H9 (cell line): Measurements from ENCODE around the gene CTIF. TPM values are rescaled to one million over a fixed set of nuclear protein-coding genes. Genes with fewer than 3 reads are reported as not detected.

ENCODE experiments used
- DNase-seq: peaks from one replicate; pipeline ENCODE4 v3.0.0-alpha.2; 2017
- H2AFZ ChIP-seq: one replicate; pipeline ENCODE4 v1.6.1; 2013; ENCODE audit warnings: mild to moderate bottlenecking, low read length, control low read depth, moderate library complexity
- H2AK5ac ChIP-seq: 2 replicates; pipeline ENCODE4 v1.6.1; 2013; ENCODE audit warnings: low read length, control low read depth, mixed read lengths; ENCODE audit not compliant: insufficient read length
- H2BK120ac ChIP-seq: one replicate; pipeline ENCODE4 v1.6.1; 2013; ENCODE audit warnings: low read depth, mild to moderate bottlenecking, low read length, control low read depth, inconsistent platforms; ENCODE audit not compliant: poor library complexity, severe bottlenecking
- H2BK12ac ChIP-seq: 2 replicates; pipeline ENCODE4 v1.6.1; 2013; ENCODE audit warnings: low read length, control low read depth, mixed read lengths, low read depth; ENCODE audit not compliant: insufficient read length
- H2BK15ac ChIP-seq: 2 replicates; pipeline ENCODE4 v1.6.1; 2013; ENCODE audit warnings: low read depth, low read length, control low read depth
- H2BK20ac ChIP-seq: one replicate; pipeline ENCODE4 v1.6.1; 2013; ENCODE audit warnings: low read depth, mild to moderate bottlenecking, low read length, control low read depth, inconsistent platforms; ENCODE audit not compliant: poor library complexity, severe bottlenecking
- H2BK5ac ChIP-seq: 2 replicates; pipeline ENCODE4 v1.6.1; 2013; ENCODE audit warnings: low read length, control low read depth, mixed read lengths; ENCODE audit not compliant: insufficient read length
- H3K14ac ChIP-seq: 2 replicates; pipeline ENCODE4 v1.6.1; 2013; ENCODE audit warnings: low read length, control low read depth; ENCODE audit not compliant: insufficient read depth
- H3K18ac ChIP-seq: 2 replicates; pipeline ENCODE4 v1.6.1; 2013; ENCODE audit warnings: low read depth, mild to moderate bottlenecking, mixed read lengths, low read length, control low read depth; ENCODE audit not compliant: insufficient read length
- H3K23ac ChIP-seq: 2 replicates; pipeline ENCODE4 v1.6.1; 2013; ENCODE audit warnings: low read length, control low read depth, mixed read lengths, low read depth; ENCODE audit not compliant: insufficient read length
- H3K23me2 ChIP-seq: 2 replicates; pipeline ENCODE4 v1.6.1; 2013; ENCODE audit warnings: low read depth, mild to moderate bottlenecking, mixed read lengths, low read length, control low read depth; ENCODE audit not compliant: insufficient read length, poor library complexity, severe bottlenecking
- H3K27ac ChIP-seq: 2 replicates; pipeline ENCODE4 v1.5.1; 2013; ENCODE audit warnings: low read length, control low read depth, mixed read lengths, low read depth; ENCODE audit not compliant: insufficient read length
- H3K27me3 ChIP-seq: 2 replicates; pipeline ENCODE4 v1.6.1; 2013; ENCODE audit warnings: low read length, control low read depth, inconsistent platforms; ENCODE audit not compliant: insufficient read depth
- H3K4ac ChIP-seq: 2 replicates; pipeline ENCODE4 v1.6.1; 2013; ENCODE audit warnings: low read depth, mild to moderate bottlenecking, control low read depth, inconsistent platforms, low read length, moderate library complexity
- H3K4me1 ChIP-seq: 2 replicates; pipeline ENCODE4 v1.6.1; 2013; ENCODE audit warnings: low read length, control low read depth, inconsistent platforms; ENCODE audit not compliant: insufficient read depth
- H3K4me2 ChIP-seq: 2 replicates; pipeline ENCODE4 v1.6.1; 2013; ENCODE audit warnings: low read length, control low read depth, mixed read lengths; ENCODE audit not compliant: insufficient read length, insufficient read depth
- H3K56ac ChIP-seq: 2 replicates; pipeline ENCODE4 v1.6.1; 2013; ENCODE audit warnings: low read depth, mild to moderate bottlenecking, mixed read lengths, low read length, control low read depth; ENCODE audit not compliant: insufficient read length
- H3K79me1 ChIP-seq: 2 replicates; pipeline ENCODE4 v1.6.1; 2013; ENCODE audit warnings: low read depth, mild to moderate bottlenecking, moderate library complexity, low read length, control low read depth, inconsistent platforms; ENCODE audit not compliant: insufficient read depth, poor library complexity, severe bottlenecking
- H3K79me2 ChIP-seq: 2 replicates; pipeline ENCODE4 v1.6.1; 2013; ENCODE audit warnings: low read length, control low read depth, inconsistent platforms; ENCODE audit not compliant: insufficient read depth
- H3K9ac ChIP-seq: 2 replicates; pipeline ENCODE4 v1.6.1; 2013; ENCODE audit warnings: low read length, control low read depth, mixed read lengths; ENCODE audit not compliant: insufficient read length; ENCODE audit errors: extremely low read depth
- H3K9me3 ChIP-seq: one replicate; pipeline ENCODE4 v1.6.1; 2013; ENCODE audit warnings: low read depth, low read length, inconsistent platforms; ENCODE audit not compliant: control insufficient read depth
- H3T11ph ChIP-seq: one replicate; pipeline ENCODE4 v1.6.1; 2013; ENCODE audit warnings: mild to moderate bottlenecking, low read length, control low read depth, inconsistent platforms
- H4K20me1 ChIP-seq: one replicate; pipeline ENCODE4 v1.6.1; 2013; ENCODE audit not compliant: control insufficient read depth, insufficient read length, insufficient read depth
- H4K5ac ChIP-seq: 2 replicates; pipeline ENCODE4 v1.6.1; 2013; ENCODE audit warnings: low read depth, mild to moderate bottlenecking, mixed read lengths, low read length, control low read depth; ENCODE audit not compliant: insufficient read length
- H4K8ac ChIP-seq: replicated peaks from 2 replicates; pipeline ENCODE4 v1.6.1; 2013; ENCODE audit warnings: low read length, control low read depth, mixed read lengths, low read depth; ENCODE audit not compliant: insufficient read length
- H4K91ac ChIP-seq: 2 replicates; pipeline ENCODE4 v1.6.1; 2013; ENCODE audit warnings: low read depth, mild to moderate bottlenecking, moderate library complexity, mixed read lengths, low read length, control low read depth; ENCODE audit not compliant: insufficient read length
- H3K27ac Mint-ChIP-seq, 3 experiments: 2 replicates in 2 of 3; 3 replicates in 1 of 3; pipeline ENCODE4 v1.8.0; 2020 to 2021; ENCODE audit warnings: mixed read lengths in 3 of 3, mild to moderate bottlenecking in 1 of 3, moderate library complexity in 1 of 3
- H3K27me3 Mint-ChIP-seq: 2 replicates; pipeline ENCODE4 v1.8.0; 2021; ENCODE audit warnings: low read depth, mild to moderate bottlenecking, moderate library complexity, mixed read lengths
- H3K36me3 Mint-ChIP-seq, 3 experiments: 2 replicates in 2 of 3; 3 replicates in 1 of 3; pipeline ENCODE4 v1.8.0; 2020 to 2021; ENCODE audit warnings: low read depth in 3 of 3, mixed read lengths in 3 of 3; ENCODE audit not compliant: insufficient read depth in 1 of 3
- H3K4me1 Mint-ChIP-seq, 2 experiments: 2 replicates each; pipeline ENCODE4 v1.8.0; 2020; ENCODE audit warnings: mixed read lengths in 2 of 2
- H3K4me3 Mint-ChIP-seq, 2 experiments: 2 replicates in 1 of 2; 3 replicates in 1 of 2; pipeline ENCODE4 v1.8.0; 2020 to 2021; ENCODE audit warnings: mild to moderate bottlenecking in 2 of 2, mixed read lengths in 2 of 2, moderate library complexity in 1 of 2
- H3K9me3 Mint-ChIP-seq, 2 experiments: 2 replicates in 1 of 2; 3 replicates in 1 of 2; pipeline ENCODE4 v1.8.0; 2020; ENCODE audit warnings: mild to moderate bottlenecking in 2 of 2, mixed read lengths in 2 of 2, moderate library complexity in 1 of 2
- CTCF ChIP-seq: fragments of 200-600 bp; sonication (generic); conservative IDR thresholded peaks from 3 replicates; pipeline ENCODE4 v1.8.0; 2021; ENCODE audit warnings: antibody characterized with exemption, mild to moderate bottlenecking
- WGBS: extraction: QIAGEN DNeasy Blood & Tissue Kit; methylation state at CpG from one replicate; pipeline ENCODE4 v1.1.7; 2013; ENCODE audit warnings: missing lambda C conversion rate, low lambda C conversion rate, mixed read lengths; ENCODE audit not compliant: insufficient read length; ENCODE audit errors: extremely low coverage; 5-methylcytosine and 5-hydroxymethylcytosine counted together
- total RNA-seq: library from RNA; stranded (reverse); gene quantifications from 2 replicates; pipeline ENCODE4 v1.2.1, GENCODE V29; 2021

CTIF gene
- total RNA-seq, 1 experiment from 2014 or later = 15.8 TPM

GRCh38 chr18:48609114-48609513 lies 70.3 kb downstream of the CTIF start:
- Histone ChIP-seq H2AFZ (no peak overlapping the region), H3K79me1 (no peaks in the 10 kb centered on the region), H2BK5ac (no peak overlapping the region), H2BK15ac (no peak overlapping the region), H3K79me2 (no peaks in the 10 kb centered on the region), H3K14ac (no peak overlapping the region), H3K4me2 (no peak overlapping the region), H3K27me3 (no peaks in the 10 kb centered on the region), H3K23me2 (no peaks in the 10 kb centered on the region), H4K91ac (no peak overlapping the region), H4K20me1 (peaks cover 3% of the 10 kb centered on the region), H2AK5ac (no peak overlapping the region), H3T11ph (no peak overlapping the region), H3K23ac (no peak overlapping the region), H4K8ac (no peak overlapping the region), H2BK12ac (no peak overlapping the region), H3K27ac (no peak overlapping the region), H3K9me3 (no peaks in the 10 kb centered on the region), H3K56ac (no peak overlapping the region), H4K5ac (no peak overlapping the region), H2BK120ac (no peak overlapping the region), H3K18ac (no peak overlapping the region), H3K4me1 (no peaks in the 10 kb centered on the region; the same call in 1 of the 2 replicates), H3K4ac (no peak overlapping the region), H3K9ac (no peak overlapping the region), H2BK20ac (no peak overlapping the region)
- H3K4me1 Mint-ChIP-seq = peaks cover 16 to 17% of the 10 kb centered on the region in 2 experiments
- H3K27ac Mint-ChIP-seq = no peak overlapping the region
- no peak for DNase-seq
- H3K36me3 Mint-ChIP-seq = no peaks in the 10 kb centered on the region; a peak in 1 of 7 replicates
- no peaks in the 10 kb centered on the region for H3K9me3 Mint-ChIP-seq
- no peak overlapping the region for H3K4me3 Mint-ChIP-seq
- H3K27me3 Mint-ChIP-seq = no peaks in the 10 kb centered on the region
- TF ChIP-seq CTCF = no peak
- WGBS = no CpG with 5 or more reads among the region's 3 CpGs
